Breast epithelium (tissue), 3 donors: ENCODE measurements around the gene LHFPL2.

Experiments
- POLR2AphosphoS5 ChIP-seq, 3 donors: sonication (generic); formaldehyde crosslinking; IDR thresholded peaks; one replicate each; pipeline ENCODE4 v1.6.1; 2017; ENCODE audit warnings: antibody characterized with exemption in 3 of 3
- TF ChIP-seq, protein P1 (sequence below), 3 donors: fragments of 450-650 bp; IDR thresholded peaks; one replicate each; pipeline ENCODE4 v1.5.1; 2016 to 2017; ENCODE audit warnings: antibody characterized with exemption in 3 of 3, mild to moderate bottlenecking in 3 of 3, moderate library complexity in 3 of 3

DNA sequence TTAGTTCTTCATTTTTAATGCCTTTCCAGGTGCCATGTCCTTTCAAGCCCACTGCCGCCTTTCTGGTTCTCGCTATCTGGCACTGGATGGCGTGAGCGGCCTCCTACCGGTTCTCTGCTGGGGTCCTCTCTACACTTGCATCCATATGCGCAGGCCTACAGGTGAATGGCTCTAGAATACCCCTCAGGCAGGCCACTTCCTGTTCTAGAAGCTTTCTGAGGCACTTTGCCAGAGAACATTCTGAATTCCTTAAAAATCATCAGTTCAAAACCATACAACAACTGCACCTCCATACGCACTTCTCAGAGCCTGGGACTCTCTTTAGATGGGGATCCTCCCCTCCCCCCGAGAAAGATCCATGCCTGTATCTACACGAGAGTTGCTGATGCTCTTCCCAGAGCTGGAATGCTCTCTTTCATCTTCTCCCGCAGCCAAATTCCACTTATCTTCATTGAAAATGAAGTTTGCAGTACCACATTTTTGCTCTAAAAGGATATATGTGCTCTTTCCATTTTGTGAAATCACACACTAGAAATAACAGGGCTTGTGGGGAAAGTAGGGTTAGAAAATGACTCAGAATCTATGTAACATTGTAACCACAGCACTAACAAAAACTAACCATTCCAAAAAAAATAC is 1.4 kb upstream of the LHFPL2 start:
- TF ChIP-seq, protein P1, sequence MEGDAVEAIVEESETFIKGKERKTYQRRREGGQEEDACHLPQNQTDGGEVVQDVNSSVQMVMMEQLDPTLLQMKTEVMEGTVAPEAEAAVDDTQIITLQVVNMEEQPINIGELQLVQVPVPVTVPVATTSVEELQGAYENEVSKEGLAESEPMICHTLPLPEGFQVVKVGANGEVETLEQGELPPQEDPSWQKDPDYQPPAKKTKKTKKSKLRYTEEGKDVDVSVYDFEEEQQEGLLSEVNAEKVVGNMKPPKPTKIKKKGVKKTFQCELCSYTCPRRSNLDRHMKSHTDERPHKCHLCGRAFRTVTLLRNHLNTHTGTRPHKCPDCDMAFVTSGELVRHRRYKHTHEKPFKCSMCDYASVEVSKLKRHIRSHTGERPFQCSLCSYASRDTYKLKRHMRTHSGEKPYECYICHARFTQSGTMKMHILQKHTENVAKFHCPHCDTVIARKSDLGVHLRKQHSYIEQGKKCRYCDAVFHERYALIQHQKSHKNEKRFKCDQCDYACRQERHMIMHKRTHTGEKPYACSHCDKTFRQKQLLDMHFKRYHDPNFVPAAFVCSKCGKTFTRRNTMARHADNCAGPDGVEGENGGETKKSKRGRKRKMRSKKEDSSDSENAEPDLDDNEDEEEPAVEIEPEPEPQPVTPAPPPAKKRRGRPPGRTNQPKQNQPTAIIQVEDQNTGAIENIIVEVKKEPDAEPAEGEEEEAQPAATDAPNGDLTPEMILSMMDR (IDR thresholded peaks at IDR 0.05) = no peak
- TF ChIP-seq POLR2AphosphoS5 (IDR thresholded peaks at IDR 0.05) = no peak
